GM12878 (cell line): ENCODE data around the gene ZSCAN5B. TPM values are rescaled to one million over a fixed set of nuclear protein-coding genes. Genes with fewer than 3 reads are reported as not detected.
"Not testable (repeated sequence)": the region's sequence is repeated elsewhere in the genome, so short reads cannot be mapped to it uniquely, and the experiment has no call there.

Source experiments
- ATAC-seq: fragments of 200-7000 bp; cut with Tn5 transposase; 3 replicates; pipeline ENCODE4 v1.9.1; 2020; ENCODE audit warnings: mild to moderate bottlenecking, moderate library complexity
- BruUV-seq: library from RNA; stranded (reverse); fragments of 400-500 nt; replicated peaks from 2 replicates; lab custom pipeline; 2021; lab: Mats Ljungman, UMichigan
- CTCF ChIA-PET: fragments of 300-600 bp; sonication (Branson Sonifier 250); formaldehyde crosslinking; extraction: SDS; loops from one replicate; lab custom pipeline; 2021; ENCODE audit warnings: inconsistent platforms; lab: Yijun Ruan, JAX
- POLR2A ChIA-PET: fragments of 350-600 bp; formaldehyde crosslinking; extraction: SDS; loops from one replicate; lab custom pipeline; 2021; ENCODE audit warnings: inconsistent platforms; lab: Charles Lee
- RAD21 ChIA-PET: fragments of 300-600 bp; sonication (Branson Sonifier 250); formaldehyde crosslinking; loops from one replicate; lab custom pipeline; 2023; ENCODE audit warnings: antibody characterized with exemption; ENCODE audit not compliant: unreplicated experiment; lab: Charles Lee
- SMC1A ChIA-PET: fragments of 300-600 bp; sonication (Branson Sonifier 250); formaldehyde crosslinking; loops from one replicate; lab custom pipeline; 2023; ENCODE audit not compliant: unreplicated experiment, uncharacterized antibody; lab: Charles Lee
- DNase-seq: peaks from one replicate; pipeline ENCODE4 v3.0.0-alpha.2; 2011; ENCODE audit warnings: low read depth, low spot score
- FAIRE-seq: peaks from 3 replicates; lab custom pipeline; 2011; peaks lifted over from hg19 to GRCh38; lab: Jason Lieb, UNC
- H2AFZ ChIP-seq: 2 replicates; pipeline ENCODE4 v1.6.0; 2011; ENCODE audit warnings: low read depth, low read length, control low read depth; ENCODE audit not compliant: control insufficient read depth
- H3K27ac ChIP-seq: 2 replicates; pipeline ENCODE4 v1.5.1; 2011; ENCODE audit warnings: control low read depth; ENCODE audit not compliant: control insufficient read depth, insufficient read depth
- H3K27me3 ChIP-seq, 2 experiments: replicated peaks in 1 of 2; 2 replicates each; pipeline versions ENCODE4 v1.6.0 to v1.6.1; 2011; ENCODE audit warnings: low read length in 1 of 2; ENCODE audit not compliant: control insufficient read depth in 2 of 2, insufficient read depth in 2 of 2
- H3K36me3 ChIP-seq, 2 experiments: 2 replicates each; pipeline ENCODE4 v1.5.1; 2011; ENCODE audit warnings: low read length in 1 of 2; ENCODE audit not compliant: control insufficient read depth in 2 of 2, insufficient read depth in 2 of 2
- H3K4me1 ChIP-seq: 2 replicates; pipeline ENCODE4 v1.6.1; 2011; ENCODE audit warnings: mild to moderate bottlenecking, low read length, moderate library complexity, mixed read lengths; ENCODE audit not compliant: control insufficient read depth, insufficient read depth
- H3K4me2 ChIP-seq: 2 replicates; pipeline ENCODE4 v1.6.0; 2011; ENCODE audit warnings: control low read depth; ENCODE audit not compliant: control insufficient read depth, insufficient read depth
- H3K4me3 ChIP-seq: fragments of 200-600 bp; sonication (generic); 2 replicates; pipeline ENCODE4 v1.5.1; 2016
- H3K79me2 ChIP-seq: 2 replicates; pipeline ENCODE4 v1.6.0; 2011; ENCODE audit warnings: low read length; ENCODE audit not compliant: control insufficient read depth, insufficient read depth
- H3K9ac ChIP-seq: 2 replicates; pipeline ENCODE4 v1.8.0; 2011; ENCODE audit warnings: low read length, control low read depth, mixed read lengths; ENCODE audit not compliant: control insufficient read depth, insufficient read depth
- H3K9me3 ChIP-seq: replicated peaks from 3 replicates; pipeline ENCODE4 v1.5.1; 2011; ENCODE audit warnings: mild to moderate bottlenecking, low read length; ENCODE audit not compliant: control insufficient read depth, insufficient read depth
- H4K20me1 ChIP-seq: 2 replicates; pipeline ENCODE4 v1.6.0; 2011; ENCODE audit not compliant: control insufficient read depth, insufficient read depth
- CTCF ChIP-seq, 3 experiments: IDR thresholded peaks in 2 of 3; conservative IDR thresholded peaks in 1 of 3; 2 replicates each; pipeline ENCODE4 v1.5.1; 2011; ENCODE audit warnings: low read depth in 3 of 3, low read length in 3 of 3, mild to moderate bottlenecking in 3 of 3, control low read depth in 2 of 3, moderate library complexity in 2 of 3, inconsistent platforms in 1 of 3, mixed read lengths in 1 of 3; ENCODE audit not compliant: control insufficient read depth in 2 of 3, insufficient read depth in 1 of 3; ENCODE audit errors: extremely low read depth in 1 of 3
- ETV6 ChIP-seq, 2 experiments: fragments of 450-650 bp in 1 of 2; IDR thresholded peaks in 1 of 2; conservative IDR thresholded peaks in 1 of 2; 2 replicates each; pipeline ENCODE4 v1.6.1; 2014; ENCODE audit warnings: antibody characterized with exemption in 1 of 2, borderline replicate concordance in 1 of 2, low read depth in 1 of 2, mild to moderate bottlenecking in 1 of 2, moderate library complexity in 1 of 2
- FOXM1 ChIP-seq: IDR thresholded peaks from 2 replicates; pipeline ENCODE4 v1.6.1; 2012; ENCODE audit warnings: low read depth, mild to moderate bottlenecking, inconsistent platforms, low read length, moderate library complexity
- HCFC1 ChIP-seq: fragments of 150-350 bp; IDR thresholded peaks from 2 replicates; pipeline ENCODE4 v1.6.1; 2014; ENCODE audit warnings: low read length
- JUND ChIP-seq: IDR thresholded peaks from 2 replicates; pipeline ENCODE4 v1.6.1; 2012; ENCODE audit warnings: low read depth, mild to moderate bottlenecking, low read length, improper control_type of control experiment, moderate library complexity
- RB1 ChIP-seq: fragments of 450-650 bp; formaldehyde crosslinking; IDR thresholded peaks from 2 replicates; pipeline ENCODE4 v1.6.1; 2017; ENCODE audit warnings: mild to moderate bottlenecking, borderline replicate concordance
- RELA ChIP-seq: fragments of 450-650 bp; IDR thresholded peaks from 2 replicates; pipeline ENCODE4 v1.8.0; 2014; ENCODE audit warnings: borderline replicate concordance; ENCODE audit not compliant: partially characterized antibody
- WGBS: methylation state at CpG from one replicate; pipeline ENCODE4 v1.1.6; 2016; ENCODE audit warnings: low lambda C conversion rate; ENCODE audit not compliant: insufficient replicate concordance, insufficient coverage; ENCODE audit errors: missing lambda C conversion rate; 5-methylcytosine and 5-hydroxymethylcytosine counted together
- in situ Hi-C: fragments of 300-500 bp; cut with MboI; formaldehyde crosslinking; loops from 9 replicates; pipeline ENCODE4 v1.14.3; 2018; ENCODE audit warnings: mixed read lengths
- intact Hi-C: fragments of 100-400 bp; cut with micrococcal nuclease; formaldehyde crosslinking; loops from one replicate; pipeline ENCODE4 v1.14.2; 2022; ENCODE audit not compliant: unreplicated experiment
- polyA plus RNA-seq, 11 experiments: library from polyadenylated mRNA; depleted of rRNA in 4 of 11; unstranded in 6 of 11; stranded (reverse) in 5 of 11; fragments of >200 nt; fragmentation: Nextera tagmentation in 4 of 11; fragmentation: Illumina TruSeq in 1 of 11; extraction: Ambion mirVana in 4 of 11; extraction: Trizol in 1 of 11; gene quantifications; 1 replicate in 1 of 11; 2 replicates in 10 of 11; pipeline versions ENCODE4 v1.2.1 to v1.2.3, GENCODE V29; 2011 to 2016; ENCODE audit warnings: inconsistent platforms in 2 of 11, missing spikeins in 2 of 11, low read depth in 1 of 11
- total RNA-seq, 4 experiments: library from RNA; depleted of rRNA in 3 of 4; stranded (reverse); fragments of >200 nt in 3 of 4; fragmentation: Illumina TruSeq in 1 of 4; extraction: Trizol in 1 of 4; gene quantifications; 2 replicates each; pipeline versions ENCODE4 v1.2.1 to v1.2.3, GENCODE V29; 2013 to 2021
- TF ChIP-seq, protein P1 (sequence below): fragments of 150-350 bp; IDR thresholded peaks from 2 replicates; pipeline ENCODE4 v1.6.1; 2014; ENCODE audit warnings: mild to moderate bottlenecking, low read depth, low read length
- TF ChIP-seq, protein P2 (sequence below): fragments of 450-650 bp; IDR thresholded peaks from 2 replicates; pipeline ENCODE4 v1.6.1; 2014; ENCODE audit warnings: mild to moderate bottlenecking

ZSCAN5B gene
- total and polyA plus RNA-seq, 10 of the 15 experiments (the other 5 are each of a cell fraction or from before 2014, with no cell fraction given), result 0.04 TPM; not detected in 9

DNA sequence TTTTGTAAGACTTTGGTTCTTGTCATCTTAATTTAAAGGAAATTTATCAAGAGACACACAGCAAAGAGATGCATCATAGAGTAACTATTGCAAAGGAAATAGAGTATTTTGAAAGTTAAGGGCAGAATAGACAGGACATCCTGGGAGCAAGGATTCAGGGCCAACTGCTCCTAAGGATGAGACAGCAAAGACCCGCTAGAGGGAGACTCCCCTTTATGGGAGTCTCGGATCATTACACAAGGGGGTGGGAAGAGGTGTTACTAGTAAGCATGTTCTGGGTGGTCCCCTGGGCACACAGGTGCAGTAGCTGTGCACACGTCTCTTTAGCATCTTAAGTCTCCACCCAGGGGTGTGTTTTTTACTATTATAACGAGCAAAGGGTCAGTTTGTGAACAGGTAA, 14.1 kb upstream of the ZSCAN5B start (continued):
- TF ChIP-seq, protein P1, sequence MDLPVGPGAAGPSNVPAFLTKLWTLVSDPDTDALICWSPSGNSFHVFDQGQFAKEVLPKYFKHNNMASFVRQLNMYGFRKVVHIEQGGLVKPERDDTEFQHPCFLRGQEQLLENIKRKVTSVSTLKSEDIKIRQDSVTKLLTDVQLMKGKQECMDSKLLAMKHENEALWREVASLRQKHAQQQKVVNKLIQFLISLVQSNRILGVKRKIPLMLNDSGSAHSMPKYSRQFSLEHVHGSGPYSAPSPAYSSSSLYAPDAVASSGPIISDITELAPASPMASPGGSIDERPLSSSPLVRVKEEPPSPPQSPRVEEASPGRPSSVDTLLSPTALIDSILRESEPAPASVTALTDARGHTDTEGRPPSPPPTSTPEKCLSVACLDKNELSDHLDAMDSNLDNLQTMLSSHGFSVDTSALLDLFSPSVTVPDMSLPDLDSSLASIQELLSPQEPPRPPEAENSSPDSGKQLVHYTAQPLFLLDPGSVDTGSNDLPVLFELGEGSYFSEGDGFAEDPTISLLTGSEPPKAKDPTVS, result no peak
- TF ChIP-seq ETV6 (conservative IDR thresholded peaks at IDR 0.05 in 1 of 2, IDR thresholded peaks at IDR 0.05 in 1 of 2; ENCODE audit: borderline replicate concordance in 1 of 2, low read depth in 1 of 2) (no peak), RB1 (no peak)
- TF ChIP-seq, all 136 proteins: peak for 0

- H3K36me3 ChIP-seq, H3K9me3 ChIP-seq, DNase-seq, H3K4me1 ChIP-seq, CTCF ChIA-PET, in situ Hi-C loops, FAIRE-seq, H3K27ac ChIP-seq, BruUV-seq, ATAC-seq, H3K4me3 ChIP-seq, H3K9ac ChIP-seq, H3K4me2 ChIP-seq, SMC1A ChIA-PET, H3K79me2 ChIP-seq, H3K27me3 ChIP-seq, RAD21 ChIA-PET, POLR2A ChIA-PET, H2AFZ ChIP-seq, intact Hi-C loops, H4K20me1 ChIP-seq: not testable (repeated sequence)
- WGBS, result 36% methylated on average over 7 of the region's 9 CpGs
Measured at GRCh38 chr19:56210036-56210435, 12.5 kb upstream of the ZSCAN5B start.

- no peaks in the 10 kb centered on the region for H3K4me1 ChIP-seq
- no peak overlapping the region for H3K4me2 ChIP-seq
- intact Hi-C loops, result no loop called here
- H3K27ac ChIP-seq, result no peak overlapping the region
- no peaks in the 10 kb centered on the region for H4K20me1 ChIP-seq
- no peak overlapping the region for H2AFZ ChIP-seq
- ChIA-PET CTCF (no interaction called here), POLR2A (no interaction called here), RAD21 (no interaction called here), SMC1A (no interaction called here)
- H3K79me2 ChIP-seq, result no peaks in the 10 kb centered on the region
- in situ Hi-C loops, result no loop called here
- H3K9me3 ChIP-seq, result no peaks in the 10 kb centered on the region
- H3K36me3 ChIP-seq, result no peaks in the 10 kb centered on the region
- 57% methylated on average over 12 of the region's 12 CpGs for WGBS
- no peak overlapping the region for H3K4me3 ChIP-seq
- no peaks in the 10 kb centered on the region for H3K27me3 ChIP-seq
- no TSS peak for BruUV-seq
- H3K9ac ChIP-seq, result no peak overlapping the region
- ATAC-seq (no peak), DNase-seq (no peak), FAIRE-seq (no peak)
- TF ChIP-seq HCFC1, result no peak
- no peak for TF ChIP-seq ETV6 (conservative IDR thresholded peaks at IDR 0.05 in 1 of 2, IDR thresholded peaks at IDR 0.05 in 1 of 2; ENCODE audit: borderline replicate concordance in 1 of 2, low read depth in 1 of 2)
- no peak for TF ChIP-seq JUND
- TF ChIP-seq, protein P2, sequence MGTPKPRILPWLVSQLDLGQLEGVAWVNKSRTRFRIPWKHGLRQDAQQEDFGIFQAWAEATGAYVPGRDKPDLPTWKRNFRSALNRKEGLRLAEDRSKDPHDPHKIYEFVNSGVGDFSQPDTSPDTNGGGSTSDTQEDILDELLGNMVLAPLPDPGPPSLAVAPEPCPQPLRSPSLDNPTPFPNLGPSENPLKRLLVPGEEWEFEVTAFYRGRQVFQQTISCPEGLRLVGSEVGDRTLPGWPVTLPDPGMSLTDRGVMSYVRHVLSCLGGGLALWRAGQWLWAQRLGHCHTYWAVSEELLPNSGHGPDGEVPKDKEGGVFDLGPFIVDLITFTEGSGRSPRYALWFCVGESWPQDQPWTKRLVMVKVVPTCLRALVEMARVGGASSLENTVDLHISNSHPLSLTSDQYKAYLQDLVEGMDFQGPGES, result no peak
- no peak for TF ChIP-seq FOXM1
- no peak for TF ChIP-seq CTCF (IDR thresholded peaks at IDR 0.05 in 2 of 3, conservative IDR thresholded peaks at IDR 0.05 in 1 of 3; ENCODE audit: control insufficient read depth in 2 of 3, extremely low read depth in 1 of 3, insufficient read depth in 1 of 3, low read depth in 3 of 3, low read length in 3 of 3)
- TF ChIP-seq RELA, result no peak
- no peak for TF ChIP-seq RB1
Measured at GRCh38 chr19:56209091-56209490, 11.5 kb upstream of the ZSCAN5B start.
